Fibroblast of villous mesenchyme (primary cell): ENCODE results near the gene P3H2. TPM values are rescaled to one million over a fixed set of nuclear protein-coding genes. Genes with fewer than 3 reads are reported as not detected.
A peak's percentile ranks its signal among the peaks of the same experiment; 100 is the strongest.

Source experiments
- DNase-seq: peaks from one replicate; pipeline ENCODE4 v3.0.0-alpha.2; 2010; ENCODE audit warnings: low read depth
- H3K4me3 ChIP-seq: 2 replicates; pipeline ENCODE4 v1.5.1; 2011; ENCODE audit warnings: low read depth, mild to moderate bottlenecking, low read length
- CTCF ChIP-seq: IDR thresholded peaks from 2 replicates; pipeline ENCODE4 v1.5.1; 2012; ENCODE audit warnings: low read depth, mild to moderate bottlenecking, low read length; ENCODE audit not compliant: insufficient read depth
- total RNA-seq: library from RNA; depleted of rRNA; stranded (reverse); fragments of >200 nt; gene quantifications from 2 replicates; pipeline ENCODE4 v1.2.3, GENCODE V29; 2012

Gene P3H2
- total RNA-seq, 1 donor, result 51.8 TPM

- no peak for DNase-seq
- TF ChIP-seq CTCF, result no peak
- H3K4me3 ChIP-seq, result no peak overlapping the region
Measured at GRCh38 chr3:190000187-190000860, 120.4 kb downstream of the P3H2 start.

- no peak for DNase-seq
- no peak for TF ChIP-seq CTCF
- H3K4me3 ChIP-seq, result no peak overlapping the region
Measured at GRCh38 chr3:189999718-190000117, 121.0 kb downstream of the P3H2 start.

- no peak for TF ChIP-seq CTCF
- DNase-seq, result peak; percentile 48
- no peak overlapping the region for H3K4me3 ChIP-seq
Measured at GRCh38 chr3:189995129-189995528, 125.6 kb downstream of the P3H2 start.

GRCh38 chr3:189990826-189991225 lies 129.9 kb downstream of the P3H2 start:
- no peak for DNase-seq
- no peak for TF ChIP-seq CTCF
- no peak overlapping the region for H3K4me3 ChIP-seq

- TF ChIP-seq CTCF, result no peak
- H3K4me3 ChIP-seq, result no peak overlapping the region
- DNase-seq, result no peak
Measured at GRCh38 chr3:189988854-189989253, 131.8 kb downstream of the P3H2 start.

- TF ChIP-seq CTCF, result no peak
- no peak overlapping the region for H3K4me3 ChIP-seq
- no peak for DNase-seq
Measured at GRCh38 chr3:189988322-189988721, 132.4 kb downstream of the P3H2 start.

GRCh38 chr3:189985948-189986347 lies 134.7 kb downstream of the P3H2 start:
- DNase-seq, result peak; percentile 56
- H3K4me3 ChIP-seq, result no peak overlapping the region
- TF ChIP-seq CTCF, result no peak
